ENCODE results near the gene ACP7.
"Not testable (repeated sequence)": the region's sequence is repeated elsewhere in the genome, so short reads cannot be mapped to it uniquely, and the experiment has no call there.

Gene ACP7

GRCh38 chr19:39115105-39115847 lies 31.1 kb downstream of the ACP7 start:
- TF ChIP-seq CTCF (IDR thresholded peaks at IDR 0.05; ENCODE audit: low read depth, low read length): no peak
- no peaks in the 10 kb centered on the region for H3K36me3 ChIP-seq
- no peak overlapping the region for H3K4me3 ChIP-seq (ENCODE audit: low read depth, low read length)
- DNase-seq: no peak
- H3K27me3 ChIP-seq: no peaks in the 10 kb centered on the region
- no peaks in the 10 kb centered on the region for H3K9me3 ChIP-seq
- no peaks in the 10 kb centered on the region for H3K4me1 ChIP-seq

GRCh38 chr19:39117023-39117422 lies 32.9 kb downstream of the ACP7 start:
- DNase-seq; H3K9me3 ChIP-seq; H3K27me3 ChIP-seq; H3K4me3 ChIP-seq (ENCODE audit: low read depth, low read length); H3K36me3 ChIP-seq; H3K4me1 ChIP-seq: not testable (repeated sequence)

DNA sequence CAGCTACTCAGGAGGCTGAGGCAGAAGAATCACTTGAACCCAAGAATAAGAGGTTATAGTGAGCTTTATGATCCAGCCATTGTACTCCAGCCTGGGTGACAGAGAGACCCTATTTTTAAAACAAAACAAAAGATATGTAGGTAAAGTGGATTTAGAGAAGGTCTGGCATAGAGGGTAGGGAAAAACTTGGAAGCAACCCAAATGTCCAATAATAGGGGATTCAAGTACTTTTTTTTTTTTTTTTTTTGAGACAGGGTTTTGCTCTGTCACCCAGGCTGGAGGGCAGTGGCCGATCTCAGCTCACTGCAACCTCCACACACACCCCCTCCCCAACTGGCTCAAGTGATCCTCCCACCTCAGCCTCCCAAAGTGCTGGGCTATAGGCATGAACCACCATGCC lies 35.7 kb downstream of the ACP7 start:
- no peaks in the 10 kb centered on the region for H3K9me3 ChIP-seq
- DNase-seq: no peak
- H3K36me3 ChIP-seq: no peaks in the 10 kb centered on the region
- TF ChIP-seq CTCF (IDR thresholded peaks at IDR 0.05; ENCODE audit: low read depth, low read length): no peak
- H3K4me1 ChIP-seq: no peaks in the 10 kb centered on the region
- H3K4me3 ChIP-seq (ENCODE audit: low read depth, low read length): no peak overlapping the region
- no peaks in the 10 kb centered on the region for H3K27me3 ChIP-seq

- no peaks in the 10 kb centered on the region for H3K4me1 ChIP-seq
- no peaks in the 10 kb centered on the region for H3K27me3 ChIP-seq
- H3K9me3 ChIP-seq: no peaks in the 10 kb centered on the region
- H3K4me3 ChIP-seq (ENCODE audit: low read depth, low read length): no peak overlapping the region
- no peak for DNase-seq
- TF ChIP-seq CTCF (IDR thresholded peaks at IDR 0.05; ENCODE audit: low read depth, low read length): no peak
- H3K36me3 ChIP-seq: no peaks in the 10 kb centered on the region
Measured at GRCh38 chr19:39122934-39123731, 39.0 kb downstream of the ACP7 start.

GRCh38 chr19:39124136-39124764 lies 40.1 kb downstream of the ACP7 start:
- no peaks in the 10 kb centered on the region for H3K36me3 ChIP-seq
- no peak for TF ChIP-seq CTCF (IDR thresholded peaks at IDR 0.05; ENCODE audit: low read depth, low read length)
- no peak overlapping the region for H3K4me3 ChIP-seq (ENCODE audit: low read depth, low read length)
- no peaks in the 10 kb centered on the region for H3K9me3 ChIP-seq
- no peaks in the 10 kb centered on the region for H3K4me1 ChIP-seq
- no peak for DNase-seq
- no peaks in the 10 kb centered on the region for H3K27me3 ChIP-seq

DNA sequence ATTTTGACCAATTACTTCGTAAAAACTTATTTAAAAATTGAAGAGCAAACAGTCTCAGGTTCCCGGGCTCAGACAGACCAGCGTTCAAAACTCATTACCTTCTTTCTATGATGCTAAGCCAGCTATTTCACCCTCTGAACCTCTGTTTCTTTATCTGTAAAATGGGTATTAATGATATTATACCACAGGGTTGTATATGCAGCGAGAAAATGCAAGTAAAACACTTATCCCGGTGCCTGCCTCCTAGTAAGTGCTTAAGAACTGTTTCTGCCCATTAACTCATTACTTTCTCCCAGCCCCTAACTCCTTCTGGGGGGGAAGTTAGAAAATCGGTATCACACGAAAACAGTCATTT lies 41.0 kb downstream of the ACP7 start:
- H3K9me3 ChIP-seq: no peaks in the 10 kb centered on the region
- TF ChIP-seq CTCF (IDR thresholded peaks at IDR 0.05; ENCODE audit: low read depth, low read length): no peak
- no peaks in the 10 kb centered on the region for H3K27me3 ChIP-seq
- no peak for DNase-seq
- peak overlapping the region; percentile 79 for H3K4me3 ChIP-seq (ENCODE audit: low read depth, low read length)
- no peaks in the 10 kb centered on the region for H3K4me1 ChIP-seq
- H3K36me3 ChIP-seq: no peaks in the 10 kb centered on the region

Data from BE2C (cell line).